GM18867 (cell line): Measurements from ENCODE around the gene OR6B3.

Source experiments
- ATAC-seq: cut with Tn5 transposase; IDR thresholded peaks from one replicate; pipeline ENCODE4 v1.9.1; 2021; ENCODE audit warnings: mild to moderate bottlenecking, moderate library complexity; ENCODE audit not compliant: unreplicated experiment

Gene OR6B3

DNA sequence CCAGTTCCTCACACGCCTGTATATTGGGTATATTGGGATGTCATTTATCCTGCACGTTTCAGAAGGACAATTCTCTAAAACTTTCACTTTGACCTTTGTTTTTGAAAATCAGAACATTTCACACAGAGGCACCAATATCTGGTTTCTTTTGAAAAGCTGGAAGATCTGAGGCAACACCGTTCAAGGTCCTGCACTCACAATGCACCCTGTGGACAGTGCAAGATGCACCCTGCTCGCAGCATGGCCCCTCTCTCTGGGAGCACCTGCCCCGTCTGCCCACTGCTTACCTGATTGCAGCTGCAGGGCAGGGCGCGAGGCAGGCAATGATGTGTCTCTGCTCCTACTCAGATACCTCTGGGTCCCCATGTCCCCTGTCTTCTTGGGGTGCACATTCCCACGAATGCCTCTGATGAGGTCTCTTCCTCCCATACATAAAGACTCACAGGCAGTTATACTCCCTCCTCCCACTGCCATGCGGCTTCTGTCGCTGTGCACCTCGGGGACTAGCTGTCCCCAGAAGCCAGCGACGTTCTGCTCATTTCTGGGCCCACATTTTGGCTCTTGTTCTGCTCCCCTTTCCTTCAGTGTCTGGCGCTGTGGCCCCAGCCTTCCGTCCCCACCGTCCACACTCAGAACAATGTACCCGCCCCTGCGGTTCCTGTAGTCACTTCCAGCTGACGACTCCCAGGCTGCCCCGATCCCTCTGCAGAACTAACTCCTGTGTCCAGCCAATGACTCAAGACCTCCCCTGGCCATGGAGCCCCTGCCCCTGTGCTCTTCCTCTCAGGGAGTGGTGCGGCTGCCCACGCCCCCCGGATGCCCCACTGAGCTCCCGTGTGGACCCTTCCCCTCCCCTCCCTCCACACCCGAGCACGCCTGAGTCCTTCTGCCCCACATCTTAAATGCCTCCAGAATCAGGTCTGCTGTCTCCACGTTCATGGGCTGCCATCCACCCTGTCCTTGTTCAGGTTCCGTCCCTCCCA is at the start of gene OR6B3:
TSS of gene OR6B3 (minus strand) at position 349 of the 983 bp plus-strand sequence.
- no peak for ATAC-seq

DNA sequence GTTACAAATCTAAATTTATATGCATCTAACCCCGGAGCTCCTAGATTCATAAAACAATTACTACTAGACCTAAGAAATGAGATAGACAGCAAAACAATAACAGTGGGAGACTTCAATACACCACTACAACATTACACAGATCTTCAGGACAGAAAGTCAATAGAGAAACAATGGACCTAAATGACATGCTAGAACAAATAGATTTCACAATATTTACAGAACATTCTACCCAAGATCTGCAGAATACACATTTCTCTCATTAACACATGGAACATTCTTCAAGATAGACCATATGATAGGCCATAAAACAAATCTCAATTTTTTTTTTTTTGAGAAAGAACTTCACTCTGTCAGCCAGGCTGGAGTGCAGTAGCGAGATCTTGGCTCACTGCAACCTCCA is 45.0 kb upstream of the OR6B3 start:
- no peak for ATAC-seq

DNA sequence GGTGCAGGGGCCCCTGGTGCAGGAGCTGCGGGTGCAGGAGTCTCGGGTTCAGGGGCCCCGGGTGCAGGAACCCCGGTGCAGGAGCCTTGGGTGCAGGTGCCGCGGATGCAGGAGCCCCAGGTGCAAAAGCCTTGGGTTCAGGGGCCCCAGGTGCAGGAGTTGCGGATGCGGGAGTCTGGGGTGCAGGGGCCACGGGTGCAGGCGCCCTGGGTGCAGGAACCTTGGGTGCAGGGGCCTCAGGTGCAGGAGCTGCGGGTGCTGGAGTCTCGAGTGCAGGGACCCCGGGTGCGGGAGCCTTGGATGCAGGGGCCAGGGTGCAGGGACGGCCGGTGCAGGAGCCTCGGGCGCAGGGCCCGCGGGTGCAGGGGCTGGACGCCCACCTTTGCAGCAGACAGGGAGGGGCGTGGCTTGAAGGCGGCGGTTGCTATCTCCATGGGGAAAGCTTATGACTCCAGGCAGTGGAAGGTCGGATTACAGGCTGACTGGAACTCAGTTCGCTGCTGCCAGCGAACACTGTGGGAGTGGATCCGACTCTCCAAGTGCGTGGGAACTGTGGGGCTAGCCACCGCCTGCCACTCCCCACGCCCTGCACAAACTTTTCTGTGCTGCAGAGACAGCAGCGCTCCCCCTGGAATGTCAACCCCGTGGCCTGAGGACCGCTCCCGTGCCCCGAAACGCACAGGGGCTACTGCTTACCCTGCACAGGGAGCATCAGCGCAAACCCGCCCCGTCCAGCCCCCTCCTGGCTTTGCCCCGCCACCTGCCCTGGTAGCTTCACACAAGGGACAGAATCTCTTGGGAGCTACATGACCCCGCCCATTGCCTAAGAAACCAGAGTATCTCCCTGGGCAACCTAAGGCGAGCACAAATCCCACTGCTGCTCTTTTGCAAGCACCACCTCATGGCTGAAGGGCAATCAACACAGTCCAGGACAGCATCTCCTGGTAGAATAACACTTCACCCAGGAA is 42.5 kb upstream of the OR6B3 start:
- no peak for ATAC-seq

DNA sequence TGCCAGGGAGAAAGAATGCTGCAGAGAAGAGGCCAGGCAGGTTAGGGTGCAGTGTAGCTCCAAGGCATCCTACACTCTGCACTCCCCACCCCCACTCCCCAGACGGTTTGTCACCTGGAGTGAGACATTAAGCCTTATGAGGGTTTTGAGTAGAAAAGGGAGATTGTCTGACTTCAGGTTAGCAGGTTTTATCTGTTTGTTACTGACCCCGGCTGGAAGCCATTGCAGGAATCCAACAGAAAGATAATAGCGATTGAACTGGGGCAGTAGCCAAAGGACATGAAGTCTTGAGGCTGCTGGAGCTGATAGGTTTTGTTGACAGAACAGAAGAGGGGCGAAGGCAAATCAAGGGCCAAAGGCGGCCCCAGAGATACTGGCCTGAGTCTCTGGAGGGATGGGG is 36.0 kb upstream of the OR6B3 start:
- ATAC-seq = no peak

- no peak for ATAC-seq
Observed at GRCh38 chr2:240086563-240086962, 33.2 kb upstream of the OR6B3 start.

DNA sequence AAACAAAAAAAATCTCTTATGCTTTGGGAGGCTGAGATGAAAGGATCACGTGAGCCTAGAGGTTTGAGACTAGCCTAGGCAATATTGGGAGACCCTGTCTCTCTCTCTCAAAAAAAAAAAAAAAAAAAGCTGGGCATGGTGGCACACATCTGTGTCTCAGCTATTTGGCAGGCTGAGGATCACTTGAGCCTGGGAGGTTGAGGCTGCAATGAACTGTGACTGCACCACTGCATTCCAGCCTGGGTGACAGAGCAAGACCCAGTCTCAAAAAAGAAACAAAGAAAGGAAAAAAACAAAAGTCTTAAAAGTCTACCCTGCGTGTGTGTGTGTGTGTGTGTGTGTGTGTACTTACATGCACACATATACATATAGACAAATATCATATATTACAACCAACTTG is 25.3 kb upstream of the OR6B3 start:
- ATAC-seq = no peak

GRCh38 chr2:240077442-240077841 is 24.1 kb upstream of the OR6B3 start:
- ATAC-seq = no peak

DNA sequence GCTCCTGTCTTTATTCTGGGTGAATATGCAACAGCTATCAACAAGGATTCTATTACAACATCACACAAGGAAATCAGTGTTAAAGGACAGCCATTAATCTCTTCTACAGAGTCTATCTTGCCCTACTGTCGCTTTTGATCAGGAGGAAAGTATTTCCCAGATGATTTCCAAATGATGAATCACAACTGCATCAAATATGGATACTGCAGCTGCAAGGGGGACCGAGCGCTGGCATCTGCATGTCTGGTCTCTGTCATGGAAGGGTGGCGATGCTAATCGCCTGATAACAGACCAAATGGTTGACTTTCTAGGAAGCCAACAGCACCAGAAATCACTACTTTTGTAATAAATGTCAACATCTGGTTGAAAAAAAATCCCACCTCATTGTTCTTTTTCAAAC is 21.2 kb upstream of the OR6B3 start:
- ATAC-seq = no peak

DNA sequence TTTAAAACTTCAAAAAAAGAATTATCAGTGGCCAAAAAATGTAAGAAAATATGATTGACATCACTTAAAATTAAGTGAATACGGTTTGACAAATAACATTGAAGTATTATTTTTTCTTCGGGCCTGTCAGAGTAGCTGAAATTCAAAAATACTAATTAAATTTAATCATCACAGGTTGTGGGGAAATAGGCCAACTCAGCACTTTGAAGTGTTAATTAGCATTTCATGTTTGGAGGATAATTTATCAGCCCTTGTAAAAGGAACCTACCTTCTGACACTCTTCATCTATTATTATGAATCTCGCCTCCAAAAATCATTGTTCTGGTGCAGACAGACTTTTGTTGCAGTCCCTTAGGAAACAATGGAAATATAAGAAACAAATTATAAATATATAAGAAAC is 17.6 kb upstream of the OR6B3 start:
- no peak for ATAC-seq

DNA sequence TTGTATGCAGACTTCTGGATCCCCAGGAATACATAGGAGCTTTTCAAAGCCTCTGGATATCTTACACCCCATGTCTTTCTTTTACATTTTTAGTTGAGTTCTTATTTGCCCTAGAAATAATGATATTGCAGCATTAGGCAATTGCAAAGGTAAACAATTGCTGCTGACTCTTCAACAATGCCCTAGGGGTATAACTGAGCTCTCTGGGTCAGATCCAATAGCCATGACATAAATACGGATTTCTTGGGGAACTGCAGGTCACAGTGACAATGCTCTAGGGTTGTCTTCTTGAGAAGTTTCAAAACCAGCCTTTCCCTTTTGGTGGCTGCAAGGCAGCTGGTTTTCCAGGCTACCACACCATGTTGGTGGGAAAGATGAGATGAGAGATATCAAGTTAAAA is 16.5 kb upstream of the OR6B3 start:
- no peak for ATAC-seq

GRCh38 chr2:240068193-240068592 is 14.9 kb upstream of the OR6B3 start:
- no peak for ATAC-seq

GRCh38 chr2:240066489-240066888 is 13.2 kb upstream of the OR6B3 start:
- ATAC-seq = no peak

DNA sequence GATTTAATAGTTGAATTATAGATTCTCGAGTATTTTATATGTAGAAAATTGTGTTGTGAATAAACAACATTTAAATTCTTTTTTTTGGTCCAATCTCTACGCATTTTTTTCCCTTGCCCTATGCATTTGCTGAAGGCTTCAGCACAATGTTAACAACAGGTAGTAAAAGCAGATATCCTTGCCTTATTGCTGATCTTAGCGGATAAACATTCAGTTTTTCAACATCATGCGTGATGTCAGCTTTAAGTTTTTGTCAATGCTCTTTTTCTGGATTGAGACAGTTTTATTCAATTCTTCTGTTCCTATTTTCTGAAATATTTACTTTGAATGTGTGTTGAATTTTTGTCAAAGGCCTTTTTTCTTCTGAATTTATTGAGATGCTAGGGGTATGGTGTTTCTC is 11.6 kb upstream of the OR6B3 start:
- no peak for ATAC-seq

GRCh38 chr2:240060977-240061591 is 7.8 kb upstream of the OR6B3 start:
- no peak for ATAC-seq

- ATAC-seq = no peak
Observed at GRCh38 chr2:240056678-240057077, 3.4 kb upstream of the OR6B3 start.

DNA sequence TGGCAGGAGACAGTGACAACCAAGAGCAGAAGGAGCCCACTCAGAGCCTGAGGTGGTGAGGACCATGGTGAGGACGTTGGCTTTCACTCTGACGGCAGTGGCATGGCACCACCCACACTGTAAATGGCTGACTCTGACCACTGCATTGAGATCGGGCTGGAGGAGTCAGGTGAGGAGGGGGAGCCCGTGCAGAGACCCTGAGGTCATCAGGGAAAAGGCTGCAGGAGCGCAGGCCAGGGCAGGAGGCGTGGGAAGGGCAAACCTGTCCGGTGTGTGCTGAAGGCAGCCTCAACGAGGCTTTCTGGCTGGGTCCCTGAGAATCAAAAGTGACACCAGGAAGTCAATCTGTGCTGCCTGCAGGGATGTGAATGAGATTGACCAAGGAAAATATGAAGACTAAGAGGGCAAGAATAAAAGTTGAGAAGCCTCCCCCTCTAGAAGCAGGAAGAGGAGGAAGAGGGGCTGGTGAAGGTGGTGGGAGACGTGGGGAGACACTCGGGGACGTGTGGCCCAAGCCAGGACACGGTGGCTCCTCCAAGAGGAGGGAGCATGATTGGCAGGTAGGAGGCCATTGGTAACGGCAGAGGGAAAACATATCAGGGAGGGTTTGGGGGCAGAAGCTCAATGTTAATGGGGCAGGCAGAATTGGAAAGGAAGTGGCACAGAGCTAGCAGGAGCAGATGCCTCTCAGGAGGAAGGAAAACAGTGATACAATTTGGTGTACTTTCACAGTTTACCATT is 2.0 kb upstream of the OR6B3 start:
- ATAC-seq = no peak

DNA sequence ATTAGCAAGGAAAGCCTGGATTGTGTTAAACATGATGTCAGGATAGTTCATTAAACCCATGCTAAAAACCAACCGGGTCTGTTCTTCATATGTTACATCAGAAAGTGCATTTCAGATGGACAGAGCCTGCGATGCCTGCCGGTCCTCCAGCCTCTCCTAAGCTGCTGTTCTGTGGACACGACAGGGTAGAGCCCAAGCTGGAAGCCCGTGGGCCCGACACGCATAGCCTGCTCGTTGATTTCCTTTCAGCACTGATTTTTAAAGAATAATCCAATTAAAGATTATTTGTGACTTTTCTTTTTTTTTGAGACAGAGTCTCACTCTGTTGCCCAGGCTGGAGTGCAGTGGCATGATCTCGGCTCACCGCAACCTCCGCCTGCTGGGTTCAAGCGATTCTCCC is 797 bp downstream of the OR6B3 start:
- no peak for ATAC-seq

DNA sequence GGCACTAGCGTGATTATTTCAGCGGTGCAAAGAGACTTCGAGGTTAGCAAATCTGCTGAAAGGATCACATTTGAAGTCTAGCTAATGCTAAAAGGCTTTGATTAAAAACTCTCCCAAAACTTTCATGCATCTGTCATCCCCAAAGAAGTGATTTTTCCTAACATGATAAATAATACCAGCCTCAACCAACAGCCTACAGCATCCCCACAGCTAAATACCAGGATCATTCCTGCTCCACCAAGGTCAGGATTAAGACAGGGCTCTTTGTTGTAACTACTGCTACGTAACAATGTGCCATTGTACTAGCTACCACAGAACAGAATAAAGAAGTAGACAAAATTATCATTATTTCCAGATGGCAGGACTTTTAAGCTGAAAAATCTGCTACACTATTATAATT is 1.6 kb downstream of the OR6B3 start:
- no peak for ATAC-seq

DNA sequence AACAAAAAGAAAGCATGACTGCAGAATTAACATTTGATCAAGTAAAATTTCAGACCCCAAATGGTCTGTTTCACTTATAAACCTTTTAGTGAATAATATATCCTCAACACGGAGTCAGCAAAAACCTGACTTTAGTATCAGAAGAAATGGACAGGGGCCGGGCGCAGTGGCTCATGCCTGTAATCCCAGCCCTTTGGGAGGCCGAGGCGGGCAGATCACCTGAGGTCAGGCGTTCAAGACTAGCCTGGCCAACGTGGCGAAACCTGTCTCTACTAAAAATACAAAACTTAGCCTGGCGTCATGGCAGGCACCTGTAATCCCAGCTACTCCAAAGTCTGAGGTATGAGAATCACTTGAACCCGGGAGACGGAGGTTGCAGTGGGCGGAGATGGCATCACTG is 3.0 kb downstream of the OR6B3 start:
- ATAC-seq = no peak

- no peak for ATAC-seq
Observed at GRCh38 chr2:240048237-240048636, 5.1 kb downstream of the OR6B3 start.
